Esophagus muscularis mucosa (tissue), 4 donors: Measurements from ENCODE around the gene CREB3L2. TPM values are rescaled to one million over a fixed set of nuclear protein-coding genes. Genes with fewer than 3 reads are reported as not detected.
A peak's percentile ranks its signal among the peaks of the same experiment; 100 is the strongest.

Experiments used
- DNase-seq: peaks from one replicate; pipeline ENCODE4 v3.0.0-alpha.2; 2017; ENCODE audit errors: extremely low spot score
- H3K27ac ChIP-seq, 4 donors: fragments of 200-600 bp; sonication (generic); replicated peaks in 1 of 4; 1 replicate in 3 of 4; 2 replicates in 1 of 4; pipeline ENCODE4 v1.5.1; 2016 to 2019; ENCODE audit warnings: mild to moderate bottlenecking in 1 of 4
- H3K27me3 ChIP-seq, 4 donors: fragments of 200-600 bp; sonication (generic); one replicate each; pipeline versions ENCODE4 v1.5.1 to v1.6.0; 2016 to 2019
- H3K36me3 ChIP-seq, 4 donors: fragments of 200-600 bp; sonication (generic); one replicate each; pipeline ENCODE4 v1.5.1; 2016 to 2019
- H3K4me1 ChIP-seq, 4 donors: fragments of 200-600 bp; sonication (generic); one replicate each; pipeline ENCODE4 v1.5.1; 2016 to 2019
- H3K4me3 ChIP-seq, 4 donors: fragments of 200-600 bp; sonication (generic); 1 replicate in 2 of 4; 2 replicates in 2 of 4; pipeline ENCODE4 v1.5.1; 2016 to 2019; ENCODE audit warnings: mild to moderate bottlenecking in 4 of 4, moderate library complexity in 1 of 4
- H3K9me3 ChIP-seq, 4 donors: fragments of 200-600 bp; sonication (generic); 1 replicate in 3 of 4; 2 replicates in 1 of 4; pipeline ENCODE4 v1.5.1; 2016 to 2019
- CTCF ChIP-seq, 3 experiments: fragments of 200-600 bp in 2 of 3; fragments of 450-650 bp in 1 of 3; sonication (generic) in 2 of 3; IDR thresholded peaks; one replicate each; pipeline ENCODE4 v1.5.1; 2017 to 2019; ENCODE audit warnings: antibody characterized with exemption in 3 of 3, mild to moderate bottlenecking in 2 of 3, moderate library complexity in 1 of 3
- EP300 ChIP-seq: sonication (generic); formaldehyde crosslinking; IDR thresholded peaks from one replicate; pipeline ENCODE4 v1.6.1; 2017; ENCODE audit warnings: antibody characterized with exemption
- POLR2A ChIP-seq: fragments of 450-650 bp; IDR thresholded peaks from one replicate; pipeline ENCODE4 v1.6.1; 2017; ENCODE audit warnings: antibody characterized with exemption, moderate library complexity, mild to moderate bottlenecking, low read depth
- POLR2AphosphoS5 ChIP-seq, 2 donors: sonication (generic); formaldehyde crosslinking; IDR thresholded peaks; one replicate each; pipeline ENCODE4 v1.6.1; 2017; ENCODE audit warnings: antibody characterized with exemption in 2 of 2
- WGBS: methylation state at CpG from one replicate; pipeline ENCODE4 v1.1.5; 2018; 5-methylcytosine and 5-hydroxymethylcytosine counted together
- intact Hi-C: fragments of 100-400 bp; cut with DNase I; formaldehyde crosslinking; loops from one replicate; pipeline ENCODE4 v1.15.1; 2023
- total RNA-seq, 4 donors: library from RNA; depleted of rRNA; stranded (reverse); fragments of >200 nt; gene quantifications; one replicate each; pipeline versions ENCODE4 v1.1.0 to v1.2.1, GENCODE V29; 2016

Gene CREB3L2
- total RNA-seq, 4 donors from 2014 or later: 29.2 to 43.4 (median 37.1) TPM

GRCh38 chr7:137916980-137917645 is 84.8 kb downstream of the CREB3L2 start:
- no peak overlapping the region for H3K4me3 ChIP-seq
- no peak for DNase-seq
- H3K4me1 ChIP-seq: peaks cover 3 to 29% (median 17%) of the 10 kb centered on the region in 4 donors
- no peak for TF ChIP-seq EP300
- TF ChIP-seq POLR2AphosphoS5 (IDR thresholded peaks at IDR 0.05): no peak
- no peak for TF ChIP-seq POLR2A
- TF ChIP-seq CTCF (IDR thresholded peaks at IDR 0.05): no peak
- no peaks in the 10 kb centered on the region for H3K27me3 ChIP-seq
- peak overlapping the region in 1 of 4 donors; percentile 25 for H3K27ac ChIP-seq
- intact Hi-C loops: no loop called here
- WGBS: 82% methylated on average over 9 of the region's 9 CpGs
- H3K9me3 ChIP-seq: no peaks in the 10 kb centered on the region
- peaks cover 33 to 41% (median 35%) of the 10 kb centered on the region in 4 donors for H3K36me3 ChIP-seq

- Histone ChIP-seq H3K36me3 (peaks cover 37 to 46% (median 41%) of the 10 kb centered on the region in 4 donors), H3K4me1 (peaks cover 3 to 26% (median 14%) of the 10 kb centered on the region in 4 donors), H3K9me3 (no peaks in the 10 kb centered on the region), H3K4me3 (no peak overlapping the region), H3K27ac (no peak overlapping the region), H3K27me3 (no peaks in the 10 kb centered on the region)
- intact Hi-C loops: no loop called here
- no peak for DNase-seq
- 96% methylated on average over 8 of the region's 8 CpGs for WGBS
- TF ChIP-seq POLR2AphosphoS5 (IDR thresholded peaks at IDR 0.05) (no peak), EP300 (no peak), CTCF (IDR thresholded peaks at IDR 0.05) (no peak), POLR2A (no peak)
Observed at GRCh38 chr7:137916564-137916963, 85.3 kb downstream of the CREB3L2 start.

GRCh38 chr7:137915266-137915665 is 86.6 kb downstream of the CREB3L2 start:
- Histone ChIP-seq H3K36me3 (peaks cover 42 to 59% (median 53%) of the 10 kb centered on the region in 4 donors), H3K4me3 (no peak overlapping the region), H3K27ac (no peak overlapping the region), H3K9me3 (no peaks in the 10 kb centered on the region), H3K4me1 (peaks cover 0 to 13% (median 4%) of the 10 kb centered on the region in 4 donors), H3K27me3 (no peaks in the 10 kb centered on the region)
- no peak for DNase-seq
- TF ChIP-seq EP300: no peak
- no peak for TF ChIP-seq CTCF (IDR thresholded peaks at IDR 0.05)
- no peak for TF ChIP-seq POLR2AphosphoS5 (IDR thresholded peaks at IDR 0.05)
- no peak for TF ChIP-seq POLR2A
- WGBS: 85% methylated on average over 3 of the region's 3 CpGs
- intact Hi-C loops: no loop called here

GRCh38 chr7:137913985-137914384 is 87.9 kb downstream of the CREB3L2 start:
- 98% methylated on average over 4 of the region's 4 CpGs for WGBS
- Histone ChIP-seq H3K4me3 (no peak overlapping the region), H3K9me3 (no peaks in the 10 kb centered on the region), H3K4me1 (peaks cover 0 to 15% (median 9%) of the 10 kb centered on the region in 4 donors), H3K36me3 (peaks cover 42 to 72% (median 65%) of the 10 kb centered on the region in 4 donors), H3K27me3 (no peaks in the 10 kb centered on the region), H3K27ac (no peak overlapping the region)
- no peak for DNase-seq
- intact Hi-C loops: no loop called here
- TF ChIP-seq POLR2AphosphoS5 (IDR thresholded peaks at IDR 0.05): no peak
- TF ChIP-seq CTCF (IDR thresholded peaks at IDR 0.05): no peak
- no peak for TF ChIP-seq EP300
- TF ChIP-seq POLR2A: no peak
